Ovary (tissue), 9 donors: ENCODE data around the gene TSHZ2. TPM values are rescaled to one million over a fixed set of nuclear protein-coding genes. Genes with fewer than 3 reads are reported as not detected.

Experiments used
- DNase-seq, 5 donors: peaks; one replicate each; pipeline ENCODE4 v3.0.0-alpha.2; 2019 to 2020
- H3K27ac ChIP-seq, 2 donors: fragments of 200-600 bp; one replicate each; pipeline versions ENCODE4 v1.5.1 to v1.8.0; 2019 to 2022
- H3K27me3 ChIP-seq: fragments of 200-600 bp; one replicate; pipeline ENCODE4 v1.8.0; 2022
- H3K36me3 ChIP-seq: fragments of 200-600 bp; sonication (generic); one replicate; pipeline ENCODE4 v1.5.1; 2019
- H3K4me1 ChIP-seq: one replicate; pipeline ENCODE4 v1.8.1; 2013; ENCODE audit warnings: mild to moderate bottlenecking, moderate library complexity; ENCODE audit not compliant: insufficient read depth
- H3K4me3 ChIP-seq: fragments of 200-600 bp; sonication (generic); one replicate; pipeline ENCODE4 v1.5.1; 2017
- H3K9me3 ChIP-seq, 2 donors: fragments of 200-600 bp in 1 of 2; sonication (generic) in 1 of 2; one replicate each; pipeline versions ENCODE4 v1.5.1 to v1.8.1; 2013 to 2019; ENCODE audit warnings: mild to moderate bottlenecking in 1 of 2, moderate library complexity in 1 of 2
- CTCF ChIP-seq, 3 donors: fragments of 450-650 bp in 2 of 3; fragments of 200-600 bp in 1 of 3; IDR thresholded peaks; one replicate each; pipeline versions ENCODE4 v1.5.1 to v1.8.0; 2016 to 2022; ENCODE audit warnings: antibody characterized with exemption in 3 of 3, mild to moderate bottlenecking in 1 of 3
- EP300 ChIP-seq: sonication (generic); formaldehyde crosslinking; IDR thresholded peaks from one replicate; pipeline ENCODE4 v1.6.1; 2017; ENCODE audit warnings: antibody characterized with exemption
- POLR2A ChIP-seq: fragments of 450-650 bp; IDR thresholded peaks from one replicate; pipeline ENCODE4 v1.6.1; 2017; ENCODE audit warnings: antibody characterized with exemption, mild to moderate bottlenecking, moderate library complexity
- WGBS, 3 donors: extraction: QIAGEN DNeasy Blood & Tissue Kit in 1 of 3; methylation state at CpG; one replicate each; pipeline versions ENCODE4 v1.1.5 to v1.1.7; 2013 to 2017; 5-methylcytosine and 5-hydroxymethylcytosine counted together
- intact Hi-C, 4 donors: fragments of 100-400 bp; cut with DNase I; formaldehyde crosslinking; loops; one replicate each; pipeline versions ENCODE4 v1.11.0 to v1.15.1; 2022 to 2023
- polyA plus RNA-seq, 2 donors: library from polyadenylated mRNA; stranded (reverse); fragments of 200-250 nt in 1 of 2; fragments of 350-450 nt in 1 of 2; fragmentation: Illumina TruSeq in 1 of 2; extraction: RNeasy Lipid Tissue Mini Kit (QIAGEN cat#74804) in 1 of 2; gene quantifications; one replicate each; pipeline ENCODE4 v1.2.3, GENCODE V29; 2013 to 2014
- total RNA-seq, 7 donors: library from RNA; depleted of rRNA in 2 of 7; stranded (reverse); fragments of >200 nt in 2 of 7; fragmentation: NEBNext Ultra II Directional in 3 of 7; extraction: Animal tissue kit (Norgen Biotek cat#: 25700) in 3 of 7; gene quantifications; one replicate each; pipeline versions ENCODE4 v1.1.0 to v1.2.4, GENCODE V29; 2016 to 2023
- donor health status: DM: no; HTN: no; CAD: no; lungs with moderate emphysema.
- donor health status: DM: no; HTN: no; CAD: no.
- donor health status: Bipolar disorder and iron deficiency.
- donor health status: DM: yes; HTN: yes; CAD: no.
- donor health status: DM: no; HTN: no; CAD: no.
- donor health status: DM: yes; HTN: yes; CAD: no.

The TSHZ2 gene
- total and polyA plus RNA-seq, 9 donors, result 18.2 to 113 (median 40.2) TPM

- Histone ChIP-seq H3K4me1 (peaks cover 4% of the 10 kb centered on the region), H3K36me3 (no peaks in the 10 kb centered on the region), H3K9me3 (no peaks in the 10 kb centered on the region), H3K27me3 (no peaks in the 10 kb centered on the region), H3K4me3 (no peak overlapping the region), H3K27ac (no peak overlapping the region)
- TF ChIP-seq CTCF (IDR thresholded peaks at IDR 0.05), result no peak
- no peak for TF ChIP-seq POLR2A
- TF ChIP-seq EP300, result no peak
- DNase-seq, result no peak
- intact Hi-C loops, result no loop called here
- WGBS, 3 donors, result 91 to 94% (median 92%) methylated on average over 6 of the region's 6 CpGs
These were observed 211.0 kb downstream of the TSHZ2 start for GRCh38 chr20:53183181-53183580.

- Histone ChIP-seq H3K4me3 (no peak overlapping the region), H3K27ac (no peak overlapping the region), H3K9me3 (no peaks in the 10 kb centered on the region), H3K36me3 (no peaks in the 10 kb centered on the region), H3K4me1 (peaks cover 6% of the 10 kb centered on the region), H3K27me3 (no peaks in the 10 kb centered on the region)
- no peak for TF ChIP-seq POLR2A
- no peak for TF ChIP-seq EP300
- TF ChIP-seq CTCF (IDR thresholded peaks at IDR 0.05), result no peak
- intact Hi-C loops, result no loop called here
- 78 to 80% (median 79%) methylated on average over 6 of the region's 6 CpGs for WGBS, 3 donors
- no peak for DNase-seq
These were observed 214.5 kb downstream of the TSHZ2 start for GRCh38 chr20:53186635-53187034.

GRCh38 chr20:53187392-53188068 is 215.4 kb downstream of the TSHZ2 start:
- TF ChIP-seq CTCF (IDR thresholded peaks at IDR 0.05), result no peak
- no peak for TF ChIP-seq POLR2A
- TF ChIP-seq EP300, result no peak
- no peak for DNase-seq
- H3K36me3 ChIP-seq, result no peaks in the 10 kb centered on the region
- intact Hi-C loops, result no loop called here
- WGBS, 3 donors, result 18 to 28% (median 25%) methylated on average over 10 of the region's 10 CpGs
- peaks cover 6% of the 10 kb centered on the region for H3K4me1 ChIP-seq
- H3K27me3 ChIP-seq, result no peaks in the 10 kb centered on the region
- no peak overlapping the region for H3K27ac ChIP-seq
- no peaks in the 10 kb centered on the region for H3K9me3 ChIP-seq
- no peak overlapping the region for H3K4me3 ChIP-seq

- 89 to 96% (median 95%) methylated on average over 6 of the region's 6 CpGs for WGBS, 3 donors
- Histone ChIP-seq H3K4me1 (peaks cover 8% of the 10 kb centered on the region), H3K4me3 (no peak overlapping the region), H3K27ac (no peak overlapping the region), H3K27me3 (no peaks in the 10 kb centered on the region), H3K36me3 (no peaks in the 10 kb centered on the region), H3K9me3 (no peaks in the 10 kb centered on the region)
- TF ChIP-seq EP300 (no peak), POLR2A (no peak), CTCF (IDR thresholded peaks at IDR 0.05) (no peak)
- no peak for DNase-seq
- intact Hi-C loops, result no loop called here
These were observed 218.1 kb downstream of the TSHZ2 start for GRCh38 chr20:53190225-53190624.
